DND-41 (cell line): Measurements from ENCODE around the gene C10orf90.

Experiments used
- ATAC-seq: fragments of 200-7000 bp; cut with Tn5 transposase; 3 replicates; pipeline ENCODE4 v1.9.1; 2021; ENCODE audit warnings: low read depth; ENCODE audit not compliant: insufficient read depth
- DNase-seq: peaks from one replicate; pipeline ENCODE4 v3.0.0-alpha.2; 2020
- H2AFZ ChIP-seq: 2 replicates; pipeline ENCODE4 v1.6.0; 2012; ENCODE audit warnings: low read depth, low read length
- H3K27ac ChIP-seq: 2 replicates; pipeline ENCODE4 v1.5.1; 2012; ENCODE audit warnings: low read length, inconsistent platforms
- H3K27me3 ChIP-seq: fragments of 200-600 bp; sonication (generic); 2 replicates; pipeline ENCODE4 v1.6.0; 2012; ENCODE audit warnings: low read length, mild to moderate bottlenecking, inconsistent platforms; ENCODE audit not compliant: insufficient read depth, poor library complexity
- H3K36me3 ChIP-seq: 2 replicates; pipeline ENCODE4 v1.5.1; 2012; ENCODE audit warnings: low read length, inconsistent platforms; ENCODE audit not compliant: insufficient read depth
- H3K4me1 ChIP-seq: 2 replicates; pipeline ENCODE4 v1.5.1; 2012; ENCODE audit warnings: mild to moderate bottlenecking, low read length; ENCODE audit not compliant: insufficient read depth
- H3K4me2 ChIP-seq: 2 replicates; pipeline ENCODE4 v1.6.0; 2012; ENCODE audit warnings: mild to moderate bottlenecking, moderate library complexity, low read length, inconsistent platforms; ENCODE audit not compliant: insufficient read depth
- H3K4me3 ChIP-seq, 2 experiments: fragments of 200-600 bp in 1 of 2; shearing (Covaris generic) in 1 of 2; 2 replicates each; pipeline ENCODE4 v1.5.1; 2012 to 2016; ENCODE audit warnings: inconsistent platforms in 2 of 2, low read length in 2 of 2, mild to moderate bottlenecking in 2 of 2, low read depth in 1 of 2, moderate library complexity in 1 of 2
- H3K79me2 ChIP-seq: 2 replicates; pipeline ENCODE4 v1.6.0; 2012; ENCODE audit warnings: low read length, inconsistent platforms; ENCODE audit not compliant: insufficient read depth
- H3K9ac ChIP-seq: 2 replicates; pipeline ENCODE4 v1.6.0; 2012; ENCODE audit warnings: low read depth, mild to moderate bottlenecking, inconsistent platforms, low read length, moderate library complexity
- H3K9me3 ChIP-seq: 2 replicates; pipeline ENCODE4 v1.5.1; 2012; ENCODE audit warnings: low read length, moderate library complexity, mild to moderate bottlenecking, inconsistent platforms; ENCODE audit not compliant: insufficient read depth, severe bottlenecking
- H4K20me1 ChIP-seq: 2 replicates; pipeline ENCODE4 v1.6.0; 2012; ENCODE audit warnings: low read length; ENCODE audit not compliant: insufficient read depth
- CTCF ChIP-seq: IDR thresholded peaks from 2 replicates; pipeline ENCODE4 v1.5.1; 2012; ENCODE audit warnings: borderline replicate concordance, low read length, moderate library complexity, mild to moderate bottlenecking; ENCODE audit not compliant: poor library complexity, severe bottlenecking; ENCODE audit errors: extremely low read depth
- EZH2 ChIP-seq: IDR thresholded peaks from 3 replicates; pipeline ENCODE4 v1.6.1; 2012; ENCODE audit warnings: borderline replicate concordance, low read depth, mild to moderate bottlenecking, moderate library complexity, low read length, inconsistent platforms; ENCODE audit not compliant: severe bottlenecking

The C10orf90 gene

GRCh38 chr10:126425032-126425431, 245.5 kb downstream of the C10orf90 start:
- no peak for TF ChIP-seq EZH2
- no peak for TF ChIP-seq CTCF
- no peaks in the 10 kb centered on the region for H4K20me1 ChIP-seq

GRCh38 chr10:126423732-126424491, 246.6 kb downstream of the C10orf90 start:
- no peaks in the 10 kb centered on the region for H3K79me2 ChIP-seq
- H3K4me3 ChIP-seq = no peak overlapping the region
- no peak overlapping the region for H3K4me2 ChIP-seq
- no peaks in the 10 kb centered on the region for H3K27me3 ChIP-seq
- H3K36me3 ChIP-seq = no peaks in the 10 kb centered on the region
- no peak overlapping the region for H3K9ac ChIP-seq
- no peak overlapping the region for H3K27ac ChIP-seq
- no peak for ATAC-seq
- no peaks in the 10 kb centered on the region for H4K20me1 ChIP-seq
- H3K9me3 ChIP-seq = no peaks in the 10 kb centered on the region
- no peak for TF ChIP-seq EZH2
- no peak for TF ChIP-seq CTCF
- H2AFZ ChIP-seq = no peak overlapping the region
- H3K4me1 ChIP-seq = no peaks in the 10 kb centered on the region
- no peak for DNase-seq

More at GRCh38 chr10:126425032-126425431, 245.5 kb downstream of the C10orf90 start:
- H3K4me3 ChIP-seq = no peak overlapping the region
- DNase-seq (no peak), ATAC-seq (no peak)
- H3K27me3 ChIP-seq = no peaks in the 10 kb centered on the region
- no peak overlapping the region for H3K4me2 ChIP-seq
- H3K4me1 ChIP-seq = peaks cover 2% of the 10 kb centered on the region; the same call in 1 of the 2 replicates
- no peaks in the 10 kb centered on the region for H3K79me2 ChIP-seq
- H3K36me3 ChIP-seq = no peaks in the 10 kb centered on the region
- H3K9ac ChIP-seq = no peak overlapping the region
- no peak overlapping the region for H2AFZ ChIP-seq
- H3K9me3 ChIP-seq = no peaks in the 10 kb centered on the region
- H3K27ac ChIP-seq = no peak overlapping the region

GRCh38 chr10:126422567-126422966, 247.9 kb downstream of the C10orf90 start:
- Histone ChIP-seq H3K79me2 (no peaks in the 10 kb centered on the region), H3K27ac (no peak overlapping the region), H4K20me1 (no peaks in the 10 kb centered on the region), H3K4me2 (no peak overlapping the region), H3K4me3 (no peak overlapping the region), H3K9ac (no peak overlapping the region), H3K36me3 (no peaks in the 10 kb centered on the region), H3K9me3 (no peaks in the 10 kb centered on the region), H2AFZ (no peak overlapping the region), H3K4me1 (no peaks in the 10 kb centered on the region), H3K27me3 (no peaks in the 10 kb centered on the region)
- TF ChIP-seq CTCF = no peak
- no peak for TF ChIP-seq EZH2
- DNase-seq (no peak), ATAC-seq (no peak)
